Pancreas (tissue), 10 donors: ENCODE data around the gene GRB10. TPM values are rescaled to one million over a fixed set of nuclear protein-coding genes. Genes with fewer than 3 reads are reported as not detected.
A peak's percentile ranks its signal among the peaks of the same experiment; 100 is the strongest.

Experiments used
- ATAC-seq, 4 donors: fragments of 200-7000 bp; cut with Tn5 transposase; one replicate each; pipeline versions ENCODE4 v1.8.0 to v1.9.1; 2020; ENCODE audit warnings: mild to moderate bottlenecking in 4 of 4, moderate library complexity in 4 of 4
- DNase-seq, 6 donors: peaks; one replicate each; pipeline ENCODE4 v3.0.0-alpha.2; 2020
- FAIRE-seq: peaks from 2 replicates; lab custom pipeline; 2012; peaks lifted over from hg19 to GRCh38; lab: Jason Lieb, UNC
- H3K27ac ChIP-seq, 4 donors: fragments of 200-600 bp; sonication (generic); 1 replicate in 3 of 4; 2 replicates in 1 of 4; pipeline versions ENCODE4 v1.5.0 to v1.8.0; 2020
- H3K27me3 ChIP-seq, 4 donors: fragments of 200-600 bp; one replicate each; pipeline ENCODE4 v1.8.0; 2021
- H3K36me3 ChIP-seq, 3 donors: fragments of 200-600 bp; sonication (generic) in 1 of 3; one replicate each; pipeline versions ENCODE4 v1.5.0 to v1.8.0; 2020 to 2021
- H3K4me1 ChIP-seq, 3 donors: fragments of 200-600 bp; one replicate each; pipeline ENCODE4 v1.8.0; 2021
- H3K4me3 ChIP-seq, 4 donors: fragments of 200-600 bp; sonication (generic) in 2 of 4; one replicate each; pipeline versions ENCODE4 v1.5.0 to v1.8.0; 2020 to 2021
- H3K9me3 ChIP-seq, 4 donors: fragments of 200-600 bp; one replicate each; pipeline ENCODE4 v1.8.0; 2021
- CTCF ChIP-seq, 4 donors: fragments of 200-600 bp; sonication (generic) in 3 of 4; IDR thresholded peaks; one replicate each; pipeline versions ENCODE4 v1.5.0 to v1.8.0; 2021; ENCODE audit warnings: antibody characterized with exemption in 4 of 4
- WGBS, 2 donors: extraction: QIAGEN DNeasy Blood & Tissue Kit; methylation state at CpG; one replicate each; pipeline ENCODE4 v1.1.7; 2013; 5-methylcytosine and 5-hydroxymethylcytosine counted together
- intact Hi-C, 3 donors: fragments of 100-400 bp; cut with DNase I; formaldehyde crosslinking; loops; one replicate each; pipeline versions ENCODE4 v1.11.1 to v1.14.2; 2022
- polyA plus RNA-seq, 2 donors: library from polyadenylated mRNA; stranded (reverse); fragments of 200-250 nt; gene quantifications; one replicate each; pipeline ENCODE4 v1.2.3, GENCODE V29; 2013
- total RNA-seq, 6 donors: library from RNA; stranded (reverse); fragmentation: NEBNext Ultra II Directional in 4 of 6; extraction: Animal tissue kit (Norgen Biotek cat#: 25700) in 4 of 6; gene quantifications; one replicate each; pipeline versions ENCODE4 v1.2.1 to v1.2.4, GENCODE V29; 2021 to 2023
- donor health status: healthy with polysubstance abuse.
- donor health status: DM: no; HTN: no; CAD: no; lungs with moderate emphysema.
- donor health status: DM: no; HTN: no; CAD: no.
- donor health status: control.
- donor health status: control.
- donor health status: Bipolar disorder and iron deficiency.
- donor health status: DM: yes; HTN: yes; CAD: no.
- donor health status: DM: no; HTN: no; CAD: no.
- donor health status: DM: no; HTN: no; CAD: no.
- donor health status: DM: yes; HTN: yes; CAD: no.

GRB10 gene
- total and polyA plus RNA-seq, 8 donors: 69.9 to 199 (median 133) TPM

GRCh38 chr7:50712252-50713122, 70.2 kb downstream of the GRB10 start:
- TF ChIP-seq CTCF (IDR thresholded peaks at IDR 0.05): no peak
- H3K4me1 ChIP-seq: peaks cover 24 to 66% (median 40%) of the 10 kb centered on the region in 3 donors
- intact Hi-C loops: loop anchor here in 1 of 3 donors (10.0 kb wide), 1 partner anchor 72 kb away; the partner anchor contains the start of gene GRB10
- no peaks in the 10 kb centered on the region for H3K27me3 ChIP-seq
- ATAC-seq (no peak), DNase-seq (no peak), FAIRE-seq (no peak)
- no peaks in the 10 kb centered on the region for H3K9me3 ChIP-seq
- H3K27ac ChIP-seq: peak overlapping the region in 2 of 4 donors; percentile 28 to 33
- H3K4me3 ChIP-seq: no peak overlapping the region
- WGBS, 2 donors: 24 to 38% methylated on average over 3 of the region's 3 CpGs
- H3K36me3 ChIP-seq: no peaks in the 10 kb centered on the region

GRCh38 chr7:50711271-50712175, 71.2 kb downstream of the GRB10 start:
- H3K4me1 ChIP-seq: peaks cover 24 to 70% (median 48%) of the 10 kb centered on the region in 3 donors
- ATAC-seq (peak in 2 of 4 donors; percentile 6 to 8), FAIRE-seq (no peak), DNase-seq (no peak)
- intact Hi-C loops: loop anchor here in 1 of 3 donors (10.0 kb wide), 1 partner anchor 73 kb away; the partner anchor contains the start of gene GRB10
- H3K9me3 ChIP-seq: no peaks in the 10 kb centered on the region
- H3K36me3 ChIP-seq: no peaks in the 10 kb centered on the region
- TF ChIP-seq CTCF (IDR thresholded peaks at IDR 0.05): no peak
- H3K4me3 ChIP-seq: no peak overlapping the region
- H3K27me3 ChIP-seq: no peaks in the 10 kb centered on the region
- 61 to 65% methylated on average over 14 of the region's 14 CpGs for WGBS, 2 donors
- H3K27ac ChIP-seq: peak overlapping the region in 2 of 4 donors; percentile 33 to 36

- no peak for TF ChIP-seq CTCF (IDR thresholded peaks at IDR 0.05)
- no peaks in the 10 kb centered on the region for H3K9me3 ChIP-seq
- 58 to 59% methylated on average over 15 of the region's 15 CpGs for WGBS, 2 donors
- H3K27ac ChIP-seq: peak overlapping the region in 2 of 4 donors; percentile 3 to 36
- DNase-seq (no peak), ATAC-seq (peak; percentile 13 to 58 (median 32)), FAIRE-seq (no peak)
- no peaks in the 10 kb centered on the region for H3K36me3 ChIP-seq
- intact Hi-C loops: loop anchor here in 1 of 3 donors (10.0 kb wide), 1 partner anchor 74 kb away; the partner anchor contains the start of gene GRB10
- H3K27me3 ChIP-seq: no peaks in the 10 kb centered on the region
- peaks cover 28 to 64% (median 52%) of the 10 kb centered on the region in 3 donors for H3K4me1 ChIP-seq
- no peak overlapping the region for H3K4me3 ChIP-seq
Observed at GRCh38 chr7:50710441-50711154, 72.1 kb downstream of the GRB10 start.

GRCh38 chr7:50709151-50709550, 73.5 kb downstream of the GRB10 start:
- ATAC-seq: peak in 1 of 4 donors; percentile 15
- whole genome bisulfite sequencing, 2 donors: 82 to 86% methylated on average over 7 of the region's 7 CpGs
- Histone ChIP-seq H3K4me1 (peaks cover 34 to 65% (median 48%) of the 10 kb centered on the region in 3 donors), H3K36me3 (no peaks in the 10 kb centered on the region), H3K9me3 (no peaks in the 10 kb centered on the region), H3K27me3 (no peaks in the 10 kb centered on the region), H3K27ac (peak overlapping the region in 2 of 4 donors; percentile 43 to 46), H3K4me3 (no peak overlapping the region)
- no peak for FAIRE-seq
- intact Hi-C loops: no loop called here
- no peak for DNase-seq
- no peak for TF ChIP-seq CTCF (IDR thresholded peaks at IDR 0.05)
